ENCODE measurements around the gene SDK1. TPM values are rescaled to one million over a fixed set of nuclear protein-coding genes. Genes with fewer than 3 reads are reported as not detected.

The SDK1 gene
- total RNA-seq, 4 donors from 2014 or later: 1.2 to 1.8 (median 1.5) TPM

- no peak for ATAC-seq
- no peak for DNase-seq
Measured at GRCh38 chr7:4266270-4267040, 965.4 kb downstream of the SDK1 start.

GRCh38 chr7:4267341-4268039, 966.4 kb downstream of the SDK1 start:
- H3K4me1 ChIP-seq: no peaks in the 10 kb centered on the region
- ATAC-seq (no peak), DNase-seq (no peak)
- in situ Hi-C loops (cut with MboI; ENCODE audit: low sequenced_read_pairs in 4 of 4): no loop called here
- H3K4me3 ChIP-seq: no peak overlapping the region
- no peak overlapping the region for H3K27ac ChIP-seq
- no peak for TF ChIP-seq CTCF (IDR thresholded peaks at IDR 0.05 in 4 of 5, conservative IDR thresholded peaks at IDR 0.05 in 1 of 5)
- TF ChIP-seq POLR2A (IDR thresholded peaks at IDR 0.05): no peak
- H3K9me3 ChIP-seq: no peaks in the 10 kb centered on the region
- H3K27me3 ChIP-seq: no peaks in the 10 kb centered on the region
- intact Hi-C loops (cut with DNase I; ENCODE audit: low total_unique reads): no loop called here
- H3K36me3 ChIP-seq: no peaks in the 10 kb centered on the region

More at GRCh38 chr7:4266270-4267040, 965.4 kb downstream of the SDK1 start:
- intact Hi-C loops (cut with DNase I; ENCODE audit: low total_unique reads): no loop called here
- Histone ChIP-seq H3K9me3 (no peaks in the 10 kb centered on the region), H3K4me3 (no peak overlapping the region), H3K27me3 (no peaks in the 10 kb centered on the region), H3K36me3 (no peaks in the 10 kb centered on the region), H3K4me1 (no peaks in the 10 kb centered on the region), H3K27ac (no peak overlapping the region)
- in situ Hi-C loops (cut with MboI; ENCODE audit: low sequenced_read_pairs in 4 of 4): no loop called here
- TF ChIP-seq POLR2A (IDR thresholded peaks at IDR 0.05): no peak
- TF ChIP-seq CTCF (IDR thresholded peaks at IDR 0.05 in 4 of 5, conservative IDR thresholded peaks at IDR 0.05 in 1 of 5): no peak

GRCh38 chr7:4268040-4268965, 967.3 kb downstream of the SDK1 start:
- Histone ChIP-seq H3K27ac (no peak overlapping the region), H3K9me3 (no peaks in the 10 kb centered on the region), H3K36me3 (no peaks in the 10 kb centered on the region), H3K4me1 (no peaks in the 10 kb centered on the region), H3K4me3 (no peak overlapping the region), H3K27me3 (no peaks in the 10 kb centered on the region)
- intact Hi-C loops (cut with DNase I; ENCODE audit: low total_unique reads) (no loop called here), in situ Hi-C loops (cut with MboI; ENCODE audit: low sequenced_read_pairs in 4 of 4) (no loop called here)
- TF ChIP-seq POLR2A (IDR thresholded peaks at IDR 0.05) (no peak), CTCF (IDR thresholded peaks at IDR 0.05 in 4 of 5, conservative IDR thresholded peaks at IDR 0.05 in 1 of 5) (no peak)
- no peak for ATAC-seq
- DNase-seq: no peak

GRCh38 chr7:4269086-4269485, 968.0 kb downstream of the SDK1 start:
- in situ Hi-C loops (cut with MboI; ENCODE audit: low sequenced_read_pairs in 4 of 4): no loop called here
- no peak for ATAC-seq

More at GRCh38 chr7:4269086-4269485, 968.0 kb downstream of the SDK1 start:
- TF ChIP-seq CTCF (IDR thresholded peaks at IDR 0.05 in 4 of 5, conservative IDR thresholded peaks at IDR 0.05 in 1 of 5) (no peak), POLR2A (IDR thresholded peaks at IDR 0.05) (no peak)
- no peaks in the 10 kb centered on the region for H3K9me3 ChIP-seq
- H3K4me3 ChIP-seq: no peak overlapping the region
- no peak for DNase-seq
- intact Hi-C loops (cut with DNase I; ENCODE audit: low total_unique reads): no loop called here
- no peaks in the 10 kb centered on the region for H3K4me1 ChIP-seq
- no peaks in the 10 kb centered on the region for H3K27me3 ChIP-seq
- H3K27ac ChIP-seq: no peak overlapping the region
- no peaks in the 10 kb centered on the region for H3K36me3 ChIP-seq
